Posterior cingulate gyrus (tissue), 11 donors: ENCODE results near the gene CAMTA1.

ENCODE experiments used
- DNase-seq, 10 donors: peaks; one replicate each; pipeline versions ENCODE4 v3.0.0 to v3.0.0-alpha.2; 2020 to 2021; ENCODE audit warnings: mixed read lengths in 3 of 10
- intact Hi-C: fragments of 100-400 bp; cut with DNase I; formaldehyde crosslinking; loops from one replicate; pipeline ENCODE4 v1.15.1; 2023

The CAMTA1 gene

DNA sequence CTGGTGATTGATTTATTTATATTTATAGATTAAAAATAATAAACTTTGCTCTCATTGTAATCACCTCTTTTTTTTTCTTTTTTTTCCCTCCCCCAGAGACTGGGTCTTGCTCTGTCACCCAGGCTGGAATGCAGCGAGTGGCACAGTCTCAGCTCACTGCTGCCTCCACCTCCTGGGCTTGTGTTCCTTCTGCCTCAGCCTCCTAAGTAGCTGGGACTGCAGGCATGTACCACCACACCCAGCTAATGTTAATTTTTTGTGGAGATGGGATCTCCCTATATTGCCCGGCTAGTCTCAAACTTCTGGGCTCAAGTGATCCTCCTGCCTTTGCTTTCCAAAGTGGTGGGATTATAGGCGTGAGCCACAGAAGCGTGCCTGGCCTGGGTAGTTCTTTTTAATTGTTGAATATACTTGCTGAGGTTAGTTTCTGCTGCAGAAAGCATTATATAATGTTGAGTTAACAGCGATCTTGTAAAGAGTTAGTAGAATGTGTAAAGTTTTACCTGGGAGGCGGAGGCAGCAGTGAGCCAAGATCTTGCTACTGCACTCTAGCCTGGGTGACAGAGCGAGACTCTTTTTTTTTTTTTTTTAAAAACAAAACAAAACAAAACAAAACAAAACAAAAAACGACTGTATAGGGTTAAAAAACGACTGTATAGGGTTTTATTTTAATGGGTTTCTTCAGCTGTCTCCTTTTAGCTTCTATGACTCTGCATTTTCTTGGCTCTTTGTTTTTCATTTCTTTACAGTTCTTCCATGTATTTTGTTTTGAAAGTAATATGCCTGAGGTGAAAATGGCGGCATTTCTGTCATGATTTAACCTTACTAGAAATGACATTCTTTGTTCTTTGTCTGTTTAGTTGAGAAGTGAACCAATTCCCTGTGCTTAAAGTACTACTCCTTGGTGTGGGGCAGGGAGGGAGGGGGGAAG is 82.7 kb downstream of the CAMTA1 start:
- intact Hi-C loops = no loop called here
- no peak for DNase-seq

DNA sequence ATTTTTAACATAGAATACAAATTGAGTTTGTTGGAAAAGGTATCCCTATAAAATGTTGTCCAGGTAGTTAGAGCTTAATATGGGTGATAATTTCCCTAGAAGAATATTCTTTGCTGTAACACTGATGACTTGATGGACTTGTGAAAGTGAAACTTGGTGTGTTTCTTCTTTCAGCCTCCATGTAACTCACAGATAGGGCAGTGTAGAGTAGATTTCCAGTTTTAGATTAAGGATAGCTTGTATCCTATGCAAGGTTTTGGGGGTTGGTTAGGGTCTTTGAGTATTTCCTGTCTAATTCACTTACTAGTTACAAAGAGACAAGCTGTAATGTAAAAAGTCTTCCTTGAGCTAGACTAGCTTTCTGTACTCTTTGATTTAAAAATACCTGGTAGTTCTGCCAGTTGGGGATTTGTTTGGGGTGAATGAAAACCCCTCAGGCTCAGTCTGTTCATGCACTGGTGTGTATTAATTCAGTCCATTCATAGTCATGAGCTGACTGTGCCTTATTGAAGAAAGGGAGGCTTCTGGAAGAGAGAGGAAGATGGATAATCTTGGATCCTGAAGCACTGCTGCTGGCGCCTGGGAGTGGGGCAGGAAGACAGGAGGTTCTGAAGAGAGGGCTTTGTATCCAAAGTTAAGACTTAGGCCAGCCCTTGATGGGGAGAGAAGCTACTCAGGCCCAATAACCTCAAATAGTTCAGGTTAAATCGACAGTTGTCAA is 83.6 kb downstream of the CAMTA1 start:
- peak in 1 of 10 donors; percentile 20 for DNase-seq
- intact Hi-C loops = no loop called here

- intact Hi-C loops = no loop called here
Measured at GRCh38 chr1:6869545-6869944, 84.3 kb downstream of the CAMTA1 start.

DNA sequence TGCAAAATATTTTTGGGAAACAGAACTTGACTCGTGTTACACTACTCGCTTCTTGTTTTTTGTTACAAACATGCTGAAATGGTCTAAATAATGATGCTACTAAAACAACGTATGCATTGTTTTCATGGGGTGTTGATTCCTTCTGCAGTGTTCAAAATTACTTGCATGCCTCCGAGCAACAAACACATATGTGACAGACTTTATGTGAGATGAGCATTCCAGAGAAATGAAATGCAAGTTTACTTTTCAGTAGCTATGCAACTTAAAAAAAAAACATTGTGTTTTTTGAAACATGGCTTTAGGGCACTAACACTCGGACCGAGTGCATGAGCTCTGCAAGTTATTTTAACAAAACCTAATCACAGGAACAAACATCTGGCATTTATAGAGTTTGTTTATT is 84.8 kb downstream of the CAMTA1 start:
- intact Hi-C loops = no loop called here
- DNase-seq = no peak

More at GRCh38 chr1:6869545-6869944, 84.3 kb downstream of the CAMTA1 start:
- DNase-seq = no peak

- no peak for DNase-seq
- intact Hi-C loops = no loop called here
Measured at GRCh38 chr1:6870571-6870970, 85.3 kb downstream of the CAMTA1 start.

DNA sequence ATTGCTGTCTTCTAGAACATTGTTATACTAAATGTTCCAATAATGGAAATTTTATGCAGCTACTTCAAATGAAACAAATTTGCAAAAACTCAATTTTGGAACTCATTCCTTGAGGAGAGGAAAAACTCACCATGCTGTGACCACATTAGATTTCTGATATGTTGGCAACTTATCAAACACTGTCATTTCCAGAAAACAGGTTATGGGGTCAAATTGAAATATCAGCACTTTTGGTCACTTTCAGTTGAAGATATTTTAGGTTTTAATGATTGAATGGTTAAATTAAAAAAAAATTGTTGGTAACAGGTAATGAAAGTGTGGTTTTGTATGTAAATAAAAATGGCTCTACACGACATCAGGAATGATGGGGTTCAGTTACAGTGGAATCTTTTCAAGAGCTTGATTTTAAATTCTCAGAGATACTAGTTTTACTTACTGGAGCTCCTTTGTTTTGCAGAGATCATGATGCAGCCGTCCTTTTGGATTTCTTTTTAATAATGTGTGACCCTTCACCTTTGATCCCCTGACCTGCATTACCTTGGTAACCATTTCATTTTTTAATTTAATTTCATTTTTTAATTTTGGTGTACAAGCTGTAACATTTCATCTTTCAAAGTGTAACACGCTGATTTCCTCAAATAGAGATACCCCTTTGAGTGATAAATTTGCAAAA is 86.2 kb downstream of the CAMTA1 start:
- DNase-seq = no peak
- intact Hi-C loops = no loop called here

DNA sequence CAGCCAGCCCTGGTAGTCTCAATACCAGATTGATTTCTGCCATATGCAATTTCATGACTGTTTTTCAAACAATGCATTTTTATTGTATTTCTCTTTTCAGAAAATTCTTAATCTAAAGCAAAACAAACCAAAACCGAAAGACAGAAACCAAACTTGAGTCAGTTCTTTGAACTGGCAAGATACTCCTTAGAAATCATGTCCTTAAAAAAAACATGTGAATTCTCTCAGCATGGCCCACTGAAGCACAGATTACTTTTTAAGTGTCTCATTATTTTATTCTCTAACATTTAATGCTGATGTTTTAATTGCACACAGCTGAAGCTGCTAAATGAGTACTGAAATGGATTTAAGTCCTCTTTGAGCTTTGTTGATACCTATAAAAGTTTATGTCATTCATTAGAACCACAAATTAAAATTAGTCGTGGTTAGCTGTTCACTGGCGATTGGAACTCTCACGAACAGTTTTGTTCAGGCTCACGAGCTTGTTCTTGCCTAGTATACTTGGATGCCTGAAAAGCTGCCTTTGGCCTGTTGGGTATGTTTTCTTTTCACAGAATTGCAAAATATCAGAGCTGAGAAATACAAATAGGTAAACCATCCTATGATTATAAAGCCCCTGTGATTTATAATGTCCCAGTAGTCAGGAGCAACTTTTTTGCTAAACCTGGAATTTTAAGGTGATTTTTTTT is 87.5 kb downstream of the CAMTA1 start:
- no peak for DNase-seq
- intact Hi-C loops = no loop called here

- no peak for DNase-seq
- intact Hi-C loops = no loop called here
Measured at GRCh38 chr1:6873298-6874015, 88.2 kb downstream of the CAMTA1 start.

DNA sequence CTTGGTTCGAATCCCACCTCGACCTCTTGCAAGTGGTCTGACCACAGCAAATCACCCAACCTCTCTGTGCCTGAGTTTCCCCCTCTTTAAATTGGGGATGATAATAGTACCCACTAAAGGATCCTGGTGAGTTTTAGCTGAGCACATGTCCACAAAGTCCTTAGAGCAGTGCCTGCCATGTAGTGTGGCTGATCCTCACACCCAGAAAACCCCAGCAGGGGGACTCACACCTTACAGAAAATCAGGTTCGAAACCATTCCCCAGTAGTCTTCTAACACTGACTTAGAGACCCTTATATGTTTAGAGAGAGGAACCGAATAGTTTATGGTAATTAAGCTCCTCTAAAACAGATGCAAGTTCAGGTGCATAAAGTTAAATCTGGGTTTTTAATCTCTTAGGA is 89.0 kb downstream of the CAMTA1 start:
- DNase-seq = no peak
- intact Hi-C loops = no loop called here

DNA sequence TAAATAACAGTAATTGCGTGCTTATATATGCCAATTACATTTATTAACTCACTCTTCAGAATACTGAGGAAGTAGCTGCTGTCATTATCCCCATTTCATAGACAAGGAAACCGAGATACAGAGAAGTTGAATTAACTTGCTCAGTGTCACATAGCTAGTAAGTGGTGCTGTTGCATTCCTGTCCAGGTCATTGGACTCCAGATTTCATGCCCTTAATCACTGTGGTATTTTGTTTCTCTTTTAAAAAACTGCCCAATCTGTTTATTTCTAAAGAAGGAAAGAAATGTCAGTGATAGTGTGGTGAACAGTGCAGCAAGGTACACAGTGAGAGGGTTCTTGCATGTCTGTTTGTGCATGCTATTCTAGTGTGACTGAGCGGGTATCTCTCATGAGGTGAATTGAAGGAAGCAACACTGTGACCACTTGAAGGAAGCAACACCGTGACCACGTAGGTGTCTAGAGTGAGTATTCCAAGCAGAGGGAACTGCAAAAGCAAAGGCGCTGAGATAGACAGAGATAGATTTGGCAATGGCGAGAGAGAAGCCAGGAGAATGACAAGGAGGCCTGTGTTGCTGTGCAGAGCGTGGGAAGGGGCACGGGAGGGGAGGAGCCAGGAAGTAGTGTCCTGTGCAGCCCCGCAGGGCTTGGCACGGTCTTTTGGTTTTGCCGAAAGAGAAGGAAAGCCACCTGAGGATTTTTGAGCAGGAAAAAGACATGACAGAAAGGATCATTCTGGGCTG is 95.9 kb downstream of the CAMTA1 start:
- no peak for DNase-seq
- intact Hi-C loops = no loop called here

GRCh38 chr1:6882414-6882813 is 97.2 kb downstream of the CAMTA1 start:
- intact Hi-C loops = no loop called here
- no peak for DNase-seq

DNA sequence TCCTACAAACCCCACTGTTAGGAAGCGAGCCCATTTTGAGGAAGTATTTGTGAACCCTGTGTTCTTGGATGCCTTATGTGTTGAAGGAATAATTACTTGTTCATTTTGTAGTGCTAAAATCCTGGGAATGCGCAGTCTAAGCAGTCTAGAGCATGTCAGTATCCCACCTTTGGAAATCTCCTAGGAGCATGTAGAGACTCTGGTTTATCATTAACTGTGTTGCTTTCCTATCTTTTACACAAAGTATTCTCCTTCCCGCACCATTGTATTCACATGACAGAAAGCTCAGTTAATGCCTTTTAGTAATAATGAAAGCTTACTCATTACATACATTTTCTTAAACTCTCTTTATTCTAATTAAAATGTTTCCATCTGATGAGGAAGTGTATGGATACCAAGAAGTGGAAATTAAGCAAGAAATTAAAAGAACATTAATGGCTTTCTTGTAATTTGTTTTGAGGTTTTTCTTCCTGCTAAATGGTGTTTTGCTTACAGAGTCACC is 99.4 kb downstream of the CAMTA1 start:
- DNase-seq = no peak
- intact Hi-C loops = no loop called here

DNA sequence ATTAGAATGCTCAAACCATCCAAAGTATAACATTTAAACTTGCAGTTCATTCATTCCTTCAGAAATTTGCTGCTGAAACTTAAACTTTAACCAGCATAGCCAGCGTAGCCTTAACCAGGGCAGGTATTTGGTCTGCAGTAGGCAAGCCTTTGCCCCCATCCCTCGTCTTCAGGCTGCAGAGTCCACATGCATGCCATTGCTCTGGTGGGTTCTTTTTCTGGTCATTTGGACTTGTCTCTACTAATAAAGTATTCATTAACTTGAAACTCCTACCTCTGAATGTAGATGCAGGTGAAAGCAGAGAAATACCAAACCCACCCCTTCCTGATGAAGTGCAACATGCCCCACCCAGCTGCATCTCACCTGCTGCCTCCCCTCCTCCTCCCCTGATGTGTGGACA is 100.2 kb downstream of the CAMTA1 start:
- intact Hi-C loops = no loop called here
- DNase-seq = no peak

DNA sequence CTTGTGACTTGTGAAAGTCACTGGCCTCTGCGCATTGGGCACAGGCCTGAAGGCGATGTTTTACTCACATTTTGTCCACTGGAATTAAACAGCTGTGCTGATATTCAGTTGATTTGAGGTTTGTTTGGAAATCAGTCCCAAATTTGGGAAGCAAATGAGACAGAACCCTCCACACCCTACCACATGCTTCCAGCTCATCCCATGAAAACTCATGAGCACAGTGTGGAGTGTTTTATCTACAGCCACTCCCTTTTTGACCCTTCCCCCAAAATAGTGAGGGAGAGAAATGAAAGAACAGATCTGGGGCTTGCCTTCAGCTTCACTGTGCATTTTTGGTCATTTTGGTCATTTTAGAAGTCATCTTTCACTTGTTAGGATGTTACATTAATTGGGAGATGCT is 101.3 kb downstream of the CAMTA1 start:
- intact Hi-C loops = no loop called here
- DNase-seq = no peak

DNA sequence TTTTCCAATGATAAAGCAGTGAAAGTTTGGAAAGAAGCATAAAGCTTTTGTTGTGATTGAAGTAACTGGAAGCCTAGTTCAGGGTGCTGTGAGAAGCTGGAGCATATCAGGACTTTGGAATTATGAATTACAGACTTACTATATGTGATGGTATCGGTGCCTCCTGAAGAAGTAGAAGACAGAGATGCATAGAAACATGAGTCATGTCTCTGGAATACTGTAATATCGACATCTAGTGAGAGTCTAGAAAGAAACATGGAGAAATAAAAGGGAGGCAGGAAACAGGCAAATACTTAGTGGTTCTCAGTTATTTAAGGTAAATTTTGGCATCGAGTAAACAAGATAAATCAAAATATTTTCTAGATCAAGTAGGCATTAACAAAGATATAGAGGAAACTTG is 103.0 kb downstream of the CAMTA1 start:
- no peak for DNase-seq
- intact Hi-C loops = no loop called here

DNA sequence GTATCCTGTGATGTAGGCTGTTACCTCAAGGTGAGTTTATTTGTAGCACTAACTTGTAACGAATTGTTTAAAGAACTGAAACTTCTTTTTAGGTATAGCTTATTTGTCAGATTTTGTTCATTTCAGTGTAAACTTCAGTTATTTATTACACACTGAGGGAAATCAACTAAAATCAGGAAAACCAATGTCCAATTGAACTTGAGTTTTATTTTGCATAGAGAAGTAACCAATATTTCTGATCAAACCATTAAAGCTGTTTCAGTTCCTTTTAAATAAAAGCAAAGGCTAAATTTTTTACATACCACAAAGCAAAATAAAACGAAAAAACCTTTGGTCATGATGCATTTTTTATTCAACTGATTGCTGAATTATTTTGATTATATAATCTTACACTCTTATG is 103.6 kb downstream of the CAMTA1 start:
- no peak for DNase-seq
- intact Hi-C loops = no loop called here

DNA sequence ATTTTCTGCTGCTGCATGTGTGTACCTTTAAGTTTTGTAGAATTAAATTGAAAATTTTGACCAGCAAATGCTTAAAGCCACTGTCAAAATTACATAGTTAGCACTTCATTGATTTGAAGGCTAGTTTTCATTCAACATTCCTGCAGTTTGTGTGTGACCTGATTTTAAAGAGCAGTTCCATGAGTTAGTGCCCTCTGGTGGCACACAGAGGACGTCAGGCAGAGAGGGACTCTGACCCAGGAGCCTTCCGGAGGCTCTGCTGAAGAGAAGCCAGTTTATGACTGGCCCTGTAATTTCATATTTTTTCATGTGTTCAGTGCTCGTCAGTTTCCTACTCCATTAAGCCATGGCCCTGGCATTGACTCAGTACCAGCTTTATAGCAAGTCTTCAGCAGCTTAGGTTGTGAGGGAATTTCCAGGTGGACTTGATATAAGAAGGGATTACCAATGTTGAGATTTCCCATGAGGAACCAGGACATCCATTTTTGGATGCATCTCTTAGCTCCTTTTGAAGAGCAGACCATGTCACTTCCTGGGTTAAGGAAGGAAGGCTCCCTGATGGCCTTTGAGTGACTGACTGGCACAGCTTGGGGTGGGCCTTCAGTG is 104.7 kb downstream of the CAMTA1 start:
- peak in 3 of 10 donors; percentile 42 to 58 (median 47) for DNase-seq
- intact Hi-C loops = no loop called here

GRCh38 chr1:6890686-6891085 is 105.4 kb downstream of the CAMTA1 start:
- intact Hi-C loops = no loop called here
- no peak for DNase-seq
